HEK293 (cell line): ENCODE measurements around the gene CPA4.

ENCODE experiments used
- CTCF ChIA-PET: fragments of 350-600 bp; formaldehyde crosslinking; extraction: SDS; loops from one replicate; lab custom pipeline; 2021; ENCODE audit warnings: antibody characterized with exemption; lab: Yijun Ruan, JAX
- POLR2A ChIA-PET: fragments of 300-600 bp; formaldehyde crosslinking; extraction: SDS; loops from one replicate; lab custom pipeline; 2020; ENCODE audit warnings: antibody characterized with exemption, inconsistent platforms; lab: Yijun Ruan, JAX
- H3K27ac ChIP-seq: fragments of 200-500 bp; sonication (Bioruptor generic); 2 replicates; pipeline ENCODE4 v1.5.1; 2014; ENCODE audit warnings: low read depth, low read length, control low read depth, inconsistent platforms; ENCODE audit errors: extremely low read depth
- H3K36me3 ChIP-seq, 2 experiments: fragments of 200-500 bp in 1 of 2; sonication (Bioruptor generic) in 1 of 2; 1 replicate in 1 of 2; 2 replicates in 1 of 2; pipeline ENCODE4 v1.5.1; 2014 to 2017; ENCODE audit warnings: inconsistent platforms in 2 of 2, low read length in 2 of 2; ENCODE audit not compliant: control insufficient read depth in 2 of 2, insufficient read depth in 1 of 2
- H3K4me1 ChIP-seq: fragments of 200-500 bp; sonication (Bioruptor generic); 2 replicates; pipeline ENCODE4 v1.5.1; 2014; ENCODE audit warnings: mild to moderate bottlenecking, low read length, inconsistent platforms; ENCODE audit not compliant: control insufficient read depth, insufficient read depth
- H3K4me3 ChIP-seq: 2 replicates; pipeline ENCODE4 v1.5.1; 2011; ENCODE audit warnings: low read depth, mild to moderate bottlenecking, control low read depth, low read length, moderate library complexity
- H3K9me3 ChIP-seq: fragments of 200-500 bp; sonication (Bioruptor generic); 2 replicates; pipeline ENCODE4 v1.5.1; 2014; ENCODE audit warnings: low read depth, low read length, inconsistent platforms; ENCODE audit not compliant: control insufficient read depth, insufficient read depth
- GFI1B ChIP-seq: fragments of 450-650 bp; formaldehyde crosslinking; IDR thresholded peaks from 2 replicates; pipeline ENCODE4 v1.5.1; 2016; ENCODE audit warnings: missing biosample characterization, missing genetic modification characterization
- HOXA7 ChIP-seq: sonication (generic); formaldehyde crosslinking; IDR thresholded peaks from 2 replicates; pipeline ENCODE4 v1.8.1; 2022; ENCODE audit warnings: missing genetic modification reagents, borderline replicate concordance
- HOXC10 ChIP-seq: sonication (generic); formaldehyde crosslinking; IDR thresholded peaks from 2 replicates; pipeline ENCODE4 v1.8.1; 2023; ENCODE audit warnings: mild to moderate bottlenecking, missing genetic modification reagents
- HOXD13 ChIP-seq: sonication (generic); formaldehyde crosslinking; IDR thresholded peaks from 2 replicates; pipeline ENCODE4 v1.8.0; 2022; ENCODE audit warnings: missing genetic modification reagents, borderline replicate concordance
- MYNN ChIP-seq: fragments of 450-650 bp; formaldehyde crosslinking; IDR thresholded peaks from 2 replicates; pipeline ENCODE4 v1.5.1; 2016; ENCODE audit warnings: missing biosample characterization, missing genetic modification characterization, borderline replicate concordance
- OSR2 ChIP-seq: fragments of 450-650 bp; formaldehyde crosslinking; IDR thresholded peaks from 2 replicates; pipeline ENCODE4 v1.5.1; 2016; ENCODE audit warnings: missing biosample characterization, missing genetic modification characterization
- SALL2 ChIP-seq: fragments of 450-650 bp; formaldehyde crosslinking; IDR thresholded peaks from 2 replicates; pipeline ENCODE4 v1.5.0; 2017; ENCODE audit warnings: missing biosample characterization, mild to moderate bottlenecking, missing genetic modification characterization, borderline replicate concordance
- SP7 ChIP-seq: fragments of 450-650 bp; formaldehyde crosslinking; IDR thresholded peaks from 2 replicates; pipeline ENCODE4 v1.5.1; 2016; ENCODE audit warnings: missing biosample characterization, missing genetic modification characterization
- YY1 ChIP-seq: fragments of 450-650 bp; formaldehyde crosslinking; IDR thresholded peaks from 2 replicates; pipeline ENCODE4 v1.5.1; 2018; ENCODE audit warnings: missing biosample characterization, missing genetic modification characterization
- ZNF133 ChIP-seq: fragments of 450-650 bp; formaldehyde crosslinking; IDR thresholded peaks from 2 replicates; pipeline ENCODE4 v1.5.1; 2016; ENCODE audit warnings: missing biosample characterization, missing genetic modification characterization
- ZNF174 ChIP-seq: fragments of 450-650 bp; formaldehyde crosslinking; IDR thresholded peaks from 2 replicates; pipeline ENCODE4 v1.5.0; 2017; ENCODE audit warnings: missing biosample characterization, mild to moderate bottlenecking, missing genetic modification characterization
- ZNF37A ChIP-seq: fragments of 450-650 bp; IDR thresholded peaks from 2 replicates; pipeline ENCODE4 v1.5.1; 2018; ENCODE audit warnings: missing biosample characterization, missing genetic modification characterization
- ZNF548 ChIP-seq: fragments of 450-650 bp; formaldehyde crosslinking; IDR thresholded peaks from 2 replicates; pipeline ENCODE4 v1.5.1; 2016; ENCODE audit warnings: missing biosample characterization, missing genetic modification characterization
- ZNF623 ChIP-seq: fragments of 450-650 bp; formaldehyde crosslinking; IDR thresholded peaks from 2 replicates; pipeline ENCODE4 v1.5.1; 2016; ENCODE audit warnings: missing biosample characterization, missing genetic modification characterization
- ZNF660 ChIP-seq: fragments of 450-650 bp; IDR thresholded peaks from 2 replicates; pipeline ENCODE4 v1.5.1; 2018; ENCODE audit warnings: missing biosample characterization, mild to moderate bottlenecking, missing genetic modification characterization
- ZNF670 ChIP-seq: fragments of 450-650 bp; formaldehyde crosslinking; IDR thresholded peaks from 2 replicates; pipeline ENCODE4 v1.5.1; 2016; ENCODE audit warnings: missing biosample characterization, missing genetic modification characterization, low read depth
- TF ChIP-seq, protein P1 (sequence below): fragments of 450-650 bp; formaldehyde crosslinking; IDR thresholded peaks from 2 replicates; pipeline ENCODE4; 2016; ENCODE audit warnings: missing biosample characterization, missing genetic modification characterization
- TF ChIP-seq, protein P2 (sequence below): IDR thresholded peaks from 2 replicates; pipeline ENCODE4 v1.6.1; 2011; ENCODE audit warnings: mild to moderate bottlenecking, low read depth, low read length, borderline replicate concordance
- TF ChIP-seq, protein P3 (sequence below): fragments of 450-650 bp; formaldehyde crosslinking; IDR thresholded peaks from 2 replicates; pipeline ENCODE4 v1.5.1; 2017; ENCODE audit warnings: missing biosample characterization, missing genetic modification characterization
- TF ChIP-seq, protein P4 (sequence below): fragments of 450-650 bp; formaldehyde crosslinking; IDR thresholded peaks from 2 replicates; pipeline ENCODE4 v1.5.1; 2016; ENCODE audit warnings: missing biosample characterization, missing genetic modification characterization
- TF ChIP-seq, protein P5 (sequence below): fragments of 450-650 bp; formaldehyde crosslinking; IDR thresholded peaks from 2 replicates; pipeline ENCODE4 v1.5.1; 2016; ENCODE audit warnings: missing biosample characterization, missing genetic modification characterization
- TF ChIP-seq, protein P6 (sequence below): fragments of 450-650 bp; formaldehyde crosslinking; IDR thresholded peaks from 2 replicates; pipeline ENCODE4 v1.5.1; 2016; ENCODE audit warnings: missing biosample characterization, missing genetic modification characterization, low read depth

Gene CPA4

DNA sequence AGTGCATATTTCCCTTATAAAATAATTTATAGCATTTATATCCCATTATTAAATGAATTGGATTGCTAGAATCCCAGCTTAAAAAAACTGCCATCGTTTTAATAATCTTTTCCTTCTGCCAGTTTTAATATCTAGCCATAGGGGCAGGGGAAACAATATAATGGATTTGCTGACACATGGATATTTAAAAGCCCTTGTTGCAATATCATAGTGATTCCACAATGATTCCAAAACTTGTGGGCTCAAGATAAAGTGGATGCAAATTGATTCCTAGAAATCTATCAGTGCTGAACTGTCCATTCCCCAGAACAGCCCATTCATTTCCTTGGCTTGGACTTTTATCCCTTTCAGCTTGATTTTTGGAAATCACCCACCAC, 23.7 kb upstream of the CPA4 start:
- Histone ChIP-seq H3K4me3 (no peak overlapping the region), H3K36me3 (no peaks in the 10 kb centered on the region), H3K9me3 (no peaks in the 10 kb centered on the region), H3K27ac (no peak overlapping the region), H3K4me1 (no peaks in the 10 kb centered on the region)
- ChIA-PET POLR2A (no interaction called here), CTCF (interaction anchor here (0.5 to 0.7 kb wide), 2 partner anchors 26 to 39 kb away, joined by 3 read pairs; no protein-coding TSS in a partner anchor)
- TF ChIP-seq YY1 (tag by site-specific recombination), result no peak
- TF ChIP-seq HOXA7 (CRISPR knock-in tag), result no peak
- TF ChIP-seq, protein P1, sequence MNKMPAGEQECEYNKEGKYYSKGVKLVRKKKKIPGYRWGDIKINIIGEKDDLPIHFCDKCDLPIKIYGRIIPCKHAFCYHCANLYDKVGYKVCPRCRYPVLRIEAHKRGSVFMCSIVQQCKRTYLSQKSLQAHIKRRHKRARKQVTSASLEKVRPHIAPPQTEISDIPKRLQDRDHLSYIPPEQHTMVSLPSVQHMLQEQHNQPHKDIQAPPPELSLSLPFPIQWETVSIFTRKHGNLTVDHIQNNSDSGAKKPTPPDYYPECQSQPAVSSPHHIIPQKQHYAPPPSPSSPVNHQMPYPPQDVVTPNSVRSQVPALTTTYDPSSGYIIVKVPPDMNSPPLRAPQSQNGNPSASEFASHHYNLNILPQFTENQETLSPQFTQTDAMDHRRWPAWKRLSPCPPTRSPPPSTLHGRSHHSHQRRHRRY (tag by site-specific recombination), result no peak
- no peak for TF ChIP-seq ZNF548
- TF ChIP-seq SP7 (tag by site-specific recombination), result no peak
- no peak for TF ChIP-seq SALL2 (tag by site-specific recombination)
- no peak for TF ChIP-seq ZNF174 (tag by site-specific recombination)
- TF ChIP-seq, protein P2, sequence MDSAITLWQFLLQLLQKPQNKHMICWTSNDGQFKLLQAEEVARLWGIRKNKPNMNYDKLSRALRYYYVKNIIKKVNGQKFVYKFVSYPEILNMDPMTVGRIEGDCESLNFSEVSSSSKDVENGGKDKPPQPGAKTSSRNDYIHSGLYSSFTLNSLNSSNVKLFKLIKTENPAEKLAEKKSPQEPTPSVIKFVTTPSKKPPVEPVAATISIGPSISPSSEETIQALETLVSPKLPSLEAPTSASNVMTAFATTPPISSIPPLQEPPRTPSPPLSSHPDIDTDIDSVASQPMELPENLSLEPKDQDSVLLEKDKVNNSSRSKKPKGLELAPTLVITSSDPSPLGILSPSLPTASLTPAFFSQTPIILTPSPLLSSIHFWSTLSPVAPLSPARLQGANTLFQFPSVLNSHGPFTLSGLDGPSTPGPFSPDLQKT, result no peak
- no peak for TF ChIP-seq HOXC10 (CRISPR knock-in tag)
- TF ChIP-seq, protein P3, sequence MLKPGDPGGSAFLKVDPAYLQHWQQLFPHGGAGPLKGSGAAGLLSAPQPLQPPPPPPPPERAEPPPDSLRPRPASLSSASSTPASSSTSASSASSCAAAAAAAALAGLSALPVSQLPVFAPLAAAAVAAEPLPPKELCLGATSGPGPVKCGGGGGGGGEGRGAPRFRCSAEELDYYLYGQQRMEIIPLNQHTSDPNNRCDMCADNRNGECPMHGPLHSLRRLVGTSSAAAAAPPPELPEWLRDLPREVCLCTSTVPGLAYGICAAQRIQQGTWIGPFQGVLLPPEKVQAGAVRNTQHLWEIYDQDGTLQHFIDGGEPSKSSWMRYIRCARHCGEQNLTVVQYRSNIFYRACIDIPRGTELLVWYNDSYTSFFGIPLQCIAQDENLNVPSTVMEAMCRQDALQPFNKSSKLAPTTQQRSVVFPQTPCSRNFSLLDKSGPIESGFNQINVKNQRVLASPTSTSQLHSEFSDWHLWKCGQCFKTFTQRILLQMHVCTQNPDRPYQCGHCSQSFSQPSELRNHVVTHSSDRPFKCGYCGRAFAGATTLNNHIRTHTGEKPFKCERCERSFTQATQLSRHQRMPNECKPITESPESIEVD, result no peak
- no peak for TF ChIP-seq ZNF623 (tag by site-specific recombination)
- no peak for TF ChIP-seq ZNF37A

DNA sequence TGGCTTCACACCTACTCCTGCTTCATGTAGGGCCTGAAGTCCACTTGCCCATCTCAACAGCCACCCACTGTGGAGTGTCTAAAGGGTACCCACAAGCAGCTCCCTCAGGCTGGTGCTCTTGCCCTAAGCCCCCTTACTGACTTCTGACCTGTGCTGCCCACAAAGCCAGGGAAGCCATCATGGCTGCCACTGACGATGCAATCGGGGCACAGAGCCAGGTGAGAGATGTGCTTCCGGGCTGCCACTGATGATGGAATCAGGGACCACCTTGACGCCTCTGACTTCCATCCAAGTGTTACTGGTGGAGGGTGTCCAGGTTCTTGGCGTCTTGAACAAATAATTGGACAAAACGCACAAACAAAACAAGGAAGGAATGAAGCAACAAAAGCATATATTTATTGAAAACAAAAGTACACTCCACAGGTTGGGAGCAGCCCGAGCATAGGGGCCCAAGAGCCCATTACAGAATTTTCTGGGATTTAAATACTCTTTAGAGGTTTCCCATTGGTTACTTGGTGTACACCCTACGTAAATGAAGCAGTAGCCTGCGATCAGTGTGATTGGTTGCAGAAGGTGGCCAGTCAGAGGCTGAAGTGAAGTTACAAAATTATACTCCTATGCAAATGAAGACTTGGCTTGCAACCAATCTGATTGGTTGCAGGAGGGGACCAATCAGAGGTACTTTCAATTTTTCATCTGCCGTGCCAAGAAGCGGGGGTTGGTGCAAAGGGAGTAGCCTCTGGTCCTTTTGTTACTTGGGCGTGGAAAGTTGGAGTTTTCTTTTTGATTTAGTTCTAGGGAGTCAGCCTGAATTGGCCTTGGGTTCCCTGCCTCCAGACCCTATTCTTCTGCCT, 21.8 kb upstream of the CPA4 start:
- H3K36me3 ChIP-seq, result no peaks in the 10 kb centered on the region
- POLR2A ChIA-PET, result no interaction called here
- H3K4me3 ChIP-seq, result no peak overlapping the region
- no peaks in the 10 kb centered on the region for H3K4me1 ChIP-seq
- no peak overlapping the region for H3K27ac ChIP-seq
- no peaks in the 10 kb centered on the region for H3K9me3 ChIP-seq
- CTCF ChIA-PET, result interaction anchor here (0.6 kb wide), 1 partner anchor 666 kb away, joined by 5 read pairs; no protein-coding TSS in a partner anchor
- TF ChIP-seq ZNF133 (no peak), ZNF660 (tag by site-specific recombination) (no peak), OSR2 (tag by site-specific recombination) (no peak), ZNF670 (tag by site-specific recombination) (no peak), HOXC10 (CRISPR knock-in tag) (no peak), HOXD13 (no peak), MYNN (tag by site-specific recombination) (no peak), GFI1B (tag by site-specific recombination) (no peak)
- TF ChIP-seq, protein P4, sequence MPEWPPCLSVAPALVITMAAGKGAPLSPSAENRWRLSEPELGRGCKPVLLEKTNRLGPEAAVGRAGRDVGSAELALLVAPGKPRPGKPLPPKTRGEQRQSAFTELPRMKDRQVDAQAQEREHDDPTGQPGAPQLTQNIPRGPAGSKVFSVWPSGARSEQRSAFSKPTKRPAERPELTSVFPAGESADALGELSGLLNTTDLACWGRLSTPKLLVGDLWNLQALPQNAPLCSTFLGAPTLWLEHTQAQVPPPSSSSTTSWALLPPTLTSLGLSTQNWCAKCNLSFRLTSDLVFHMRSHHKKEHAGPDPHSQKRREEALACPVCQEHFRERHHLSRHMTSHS, result no peak
- TF ChIP-seq, protein P5, sequence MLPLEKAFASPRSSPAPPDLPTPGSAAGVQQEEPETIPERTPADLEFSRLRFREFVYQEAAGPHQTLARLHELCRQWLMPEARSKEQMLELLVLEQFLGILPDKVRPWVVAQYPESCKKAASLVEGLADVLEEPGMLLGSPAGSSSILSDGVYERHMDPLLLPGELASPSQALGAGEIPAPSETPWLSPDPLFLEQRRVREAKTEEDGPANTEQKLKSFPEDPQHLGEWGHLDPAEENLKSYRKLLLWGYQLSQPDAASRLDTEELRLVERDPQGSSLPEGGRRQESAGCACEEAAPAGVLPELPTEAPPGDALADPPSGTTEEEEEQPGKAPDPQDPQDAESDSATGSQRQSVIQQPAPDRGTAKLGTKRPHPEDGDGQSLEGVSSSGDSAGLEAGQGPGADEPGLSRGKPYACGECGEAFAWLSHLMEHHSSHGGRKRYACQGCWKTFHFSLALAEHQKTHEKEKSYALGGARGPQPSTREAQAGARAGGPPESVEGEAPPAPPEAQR, result no peak
- TF ChIP-seq, protein P6, sequence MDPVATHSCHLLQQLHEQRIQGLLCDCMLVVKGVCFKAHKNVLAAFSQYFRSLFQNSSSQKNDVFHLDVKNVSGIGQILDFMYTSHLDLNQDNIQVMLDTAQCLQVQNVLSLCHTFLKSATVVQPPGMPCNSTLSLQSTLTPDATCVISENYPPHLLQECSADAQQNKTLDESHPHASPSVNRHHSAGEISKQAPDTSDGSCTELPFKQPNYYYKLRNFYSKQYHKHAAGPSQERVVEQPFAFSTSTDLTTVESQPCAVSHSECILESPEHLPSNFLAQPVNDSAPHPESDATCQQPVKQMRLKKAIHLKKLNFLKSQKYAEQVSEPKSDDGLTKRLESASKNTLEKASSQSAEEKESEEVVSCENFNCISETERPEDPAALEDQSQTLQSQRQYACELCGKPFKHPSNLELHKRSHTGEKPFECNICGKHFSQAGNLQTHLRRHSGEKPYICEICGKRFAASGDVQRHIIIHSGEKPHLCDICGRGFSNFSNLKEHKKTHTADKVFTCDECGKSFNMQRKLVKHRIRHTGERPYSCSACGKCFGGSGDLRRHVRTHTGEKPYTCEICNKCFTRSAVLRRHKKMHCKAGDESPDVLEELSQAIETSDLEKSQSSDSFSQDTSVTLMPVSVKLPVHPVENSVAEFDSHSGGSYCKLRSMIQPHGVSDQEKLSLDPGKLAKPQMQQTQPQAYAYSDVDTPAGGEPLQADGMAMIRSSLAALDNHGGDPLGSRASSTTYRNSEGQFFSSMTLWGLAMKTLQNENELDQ (tag by site-specific recombination), result no peak
